ENCODE measurements around the gene WDR41. TPM values are rescaled to one million over a fixed set of nuclear protein-coding genes. Genes with fewer than 3 reads are reported as not detected.
"Not testable (repeated sequence)": the region's sequence is repeated elsewhere in the genome, so short reads cannot be mapped to it uniquely, and the experiment has no call there.

Gene WDR41
- 83.0 and 296 TPM in 2 replicates for total RNA-seq (2014; rRNA removed; shearing (Covaris generic); ENCODE audit: low replicate concordance)

GRCh38 chr5:77491783-77492652, at the start of gene WDR41:
WDR41 (minus strand) TSS chr5:77492316; CDS start chr5:77492220, 96 bp downstream.
- peaks cover 10% of the 10 kb centered on the region for H3K36me3 ChIP-seq

GRCh38 chr5:77531297-77531696, 39.2 kb upstream of the WDR41 start:
- no peak for DNase-seq
- Histone ChIP-seq H3K36me3 (no peaks in the 10 kb centered on the region), H3K9me3 (no peaks in the 10 kb centered on the region; the same call in 1 of the 2 replicates), H3K4me3 (no peak overlapping the region), H3K27me3 (peaks cover 22% of the 10 kb centered on the region)

More at GRCh38 chr5:77491783-77492652, at the start of gene WDR41:
- H3K4me3 ChIP-seq: peak within 1 kb of the TSS; percentile 82
- H3K9me3 ChIP-seq: no peaks in the 10 kb centered on the region
- H3K27me3 ChIP-seq: no peaks in the 10 kb centered on the region
- DNase-seq: peak; percentile 95

- Histone ChIP-seq H3K36me3 (no peaks in the 10 kb centered on the region), H3K27me3 (no peaks in the 10 kb centered on the region), H3K4me3 (no peak overlapping the region), H3K9me3 (no peaks in the 10 kb centered on the region)
- DNase-seq: no peak
These were observed 26.2 kb upstream of the WDR41 start for GRCh38 chr5:77518304-77518703.

- Histone ChIP-seq H3K36me3 (no peaks in the 10 kb centered on the region), H3K9me3 (no peaks in the 10 kb centered on the region), H3K27me3 (no peaks in the 10 kb centered on the region), H3K4me3 (no peak overlapping the region)
- no peak for DNase-seq
These were observed 22.3 kb upstream of the WDR41 start for GRCh38 chr5:77514457-77514856.

GRCh38 chr5:77513321-77513720, 21.2 kb upstream of the WDR41 start:
- no peak for DNase-seq
- no peak overlapping the region for H3K4me3 ChIP-seq
- no peaks in the 10 kb centered on the region for H3K9me3 ChIP-seq
- H3K27me3 ChIP-seq: no peaks in the 10 kb centered on the region
- H3K36me3 ChIP-seq: no peaks in the 10 kb centered on the region

- not testable (repeated sequence) for H3K9me3 ChIP-seq, H3K36me3 ChIP-seq, DNase-seq, H3K27me3 ChIP-seq, H3K4me3 ChIP-seq
These were observed 9.0 kb upstream of the WDR41 start for GRCh38 chr5:77501132-77501531.

GRCh38 chr5:77499973-77500372, 7.9 kb upstream of the WDR41 start:
- Histone ChIP-seq H3K27me3 (no peaks in the 10 kb centered on the region; the same call in 1 of the 2 replicates), H3K36me3 (no peaks in the 10 kb centered on the region), H3K9me3 (no peaks in the 10 kb centered on the region; the same call in 1 of the 2 replicates), H3K4me3 (no peak overlapping the region)
- DNase-seq: no peak

- Histone ChIP-seq H3K4me3 (no peak overlapping the region), H3K9me3 (no peaks in the 10 kb centered on the region; the same call in 1 of the 2 replicates), H3K27me3 (no peaks in the 10 kb centered on the region; the same call in 1 of the 2 replicates), H3K36me3 (no peaks in the 10 kb centered on the region)
- no peak for DNase-seq
These were observed 7.3 kb upstream of the WDR41 start for GRCh38 chr5:77499441-77499840.

GRCh38 chr5:77498952-77499351, 6.8 kb upstream of the WDR41 start:
- Histone ChIP-seq H3K4me3 (no peak overlapping the region), H3K27me3 (no peaks in the 10 kb centered on the region; the same call in 1 of the 2 replicates), H3K36me3 (no peaks in the 10 kb centered on the region), H3K9me3 (no peaks in the 10 kb centered on the region; the same call in 1 of the 2 replicates)
- DNase-seq: no peak

GRCh38 chr5:77494935-77495334, 2.8 kb upstream of the WDR41 start:
- no peak for DNase-seq
- no peaks in the 10 kb centered on the region for H3K36me3 ChIP-seq
- no peaks in the 10 kb centered on the region; the same call in 1 of the 2 replicates for H3K27me3 ChIP-seq
- H3K9me3 ChIP-seq: no peaks in the 10 kb centered on the region; the same call in 1 of the 2 replicates
- no peak overlapping the region for H3K4me3 ChIP-seq

GRCh38 chr5:77492653-77493000, 511 bp upstream of the WDR41 start:
- Histone ChIP-seq H3K27me3 (no peaks in the 10 kb centered on the region; the same call in 1 of the 2 replicates), H3K9me3 (no peaks in the 10 kb centered on the region; the same call in 1 of the 2 replicates), H3K4me3 (peak overlapping the region; percentile 82; the same call in 1 of the 2 replicates), H3K36me3 (peaks cover 7% of the 10 kb centered on the region)
- no peak for DNase-seq

GRCh38 chr5:77490741-77491344, 1.3 kb downstream of the WDR41 start:
- Histone ChIP-seq H3K4me3 (peak overlapping the region; percentile 82), H3K36me3 (peaks cover 16% of the 10 kb centered on the region)
- DNase-seq: peak; percentile 16
- H3K27me3 ChIP-seq, H3K9me3 ChIP-seq: not testable (repeated sequence)

GRCh38 chr5:77486344-77486962, 5.7 kb downstream of the WDR41 start:
- DNase-seq: no peak

GRCh38 chr5:77483682-77484081, 8.4 kb downstream of the WDR41 start:
- Histone ChIP-seq H3K27me3 (no peaks in the 10 kb centered on the region), H3K9me3 (no peaks in the 10 kb centered on the region), H3K36me3 (peaks cover 39% of the 10 kb centered on the region), H3K4me3 (no peak overlapping the region)
- no peak for DNase-seq

More at GRCh38 chr5:77486344-77486962, 5.7 kb downstream of the WDR41 start:
- no peaks in the 10 kb centered on the region for H3K9me3 ChIP-seq
- no peak overlapping the region for H3K4me3 ChIP-seq
- H3K27me3 ChIP-seq: no peaks in the 10 kb centered on the region
- peaks cover 40% of the 10 kb centered on the region for H3K36me3 ChIP-seq

- H3K36me3 ChIP-seq, H3K4me3 ChIP-seq, H3K27me3 ChIP-seq, DNase-seq, H3K9me3 ChIP-seq: not testable (repeated sequence)
These were observed 17.1 kb downstream of the WDR41 start for GRCh38 chr5:77475041-77475440.

GRCh38 chr5:77468875-77469274, 23.2 kb downstream of the WDR41 start:
- not testable (repeated sequence) for H3K36me3 ChIP-seq, H3K27me3 ChIP-seq, H3K9me3 ChIP-seq, H3K4me3 ChIP-seq, DNase-seq

- no peak overlapping the region for H3K4me3 ChIP-seq
- DNase-seq: no peak
- H3K9me3 ChIP-seq: no peaks in the 10 kb centered on the region
These were observed 28.2 kb downstream of the WDR41 start for GRCh38 chr5:77463905-77464304.

More at GRCh38 chr5:77463905-77464304, 28.2 kb downstream of the WDR41 start:
- Histone ChIP-seq H3K36me3 (peaks cover 8% of the 10 kb centered on the region; the same call in 1 of the 2 replicates), H3K27me3 (no peaks in the 10 kb centered on the region)
